Suprapubic skin (tissue), 3 donors: Measurements from ENCODE around the gene MYOM3.

ENCODE experiments used
- EP300 ChIP-seq: sonication (generic); formaldehyde crosslinking; IDR thresholded peaks from one replicate; pipeline ENCODE4 v1.6.1; 2017; ENCODE audit warnings: antibody characterized with exemption
- POLR2A ChIP-seq, 2 donors: fragments of 450-650 bp; IDR thresholded peaks; one replicate each; pipeline ENCODE4 v1.6.1; 2017; ENCODE audit warnings: antibody characterized with exemption in 2 of 2, mild to moderate bottlenecking in 2 of 2, moderate library complexity in 2 of 2
- TF ChIP-seq, protein P1 (sequence below), 2 donors: fragments of 200-600 bp in 1 of 2; fragments of 450-650 bp in 1 of 2; sonication (generic) in 1 of 2; IDR thresholded peaks; one replicate each; pipeline ENCODE4 v1.5.1; 2016 to 2019; ENCODE audit warnings: antibody characterized with exemption in 2 of 2, mild to moderate bottlenecking in 1 of 2, moderate library complexity in 1 of 2

DNA sequence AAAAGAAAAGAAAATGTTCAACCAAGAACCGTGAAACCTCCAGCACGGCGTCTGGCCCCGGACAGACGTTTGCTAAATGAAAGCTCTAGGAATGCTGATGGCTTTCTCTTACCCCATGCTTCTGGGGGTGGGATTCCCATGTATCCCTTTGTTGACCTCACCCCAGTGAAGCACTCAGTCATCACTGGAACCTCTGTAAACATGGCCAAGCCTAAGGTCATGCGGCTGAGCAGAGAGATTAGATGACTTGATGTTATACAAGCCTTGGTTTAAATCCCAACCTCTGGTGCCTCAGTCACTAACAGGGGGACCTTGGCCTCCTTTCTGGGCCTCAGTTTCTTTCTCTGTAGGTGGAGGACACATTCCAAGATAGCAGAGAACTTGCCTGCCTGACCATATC, 2.8 kb upstream of the MYOM3 start:
- TF ChIP-seq, protein P1, sequence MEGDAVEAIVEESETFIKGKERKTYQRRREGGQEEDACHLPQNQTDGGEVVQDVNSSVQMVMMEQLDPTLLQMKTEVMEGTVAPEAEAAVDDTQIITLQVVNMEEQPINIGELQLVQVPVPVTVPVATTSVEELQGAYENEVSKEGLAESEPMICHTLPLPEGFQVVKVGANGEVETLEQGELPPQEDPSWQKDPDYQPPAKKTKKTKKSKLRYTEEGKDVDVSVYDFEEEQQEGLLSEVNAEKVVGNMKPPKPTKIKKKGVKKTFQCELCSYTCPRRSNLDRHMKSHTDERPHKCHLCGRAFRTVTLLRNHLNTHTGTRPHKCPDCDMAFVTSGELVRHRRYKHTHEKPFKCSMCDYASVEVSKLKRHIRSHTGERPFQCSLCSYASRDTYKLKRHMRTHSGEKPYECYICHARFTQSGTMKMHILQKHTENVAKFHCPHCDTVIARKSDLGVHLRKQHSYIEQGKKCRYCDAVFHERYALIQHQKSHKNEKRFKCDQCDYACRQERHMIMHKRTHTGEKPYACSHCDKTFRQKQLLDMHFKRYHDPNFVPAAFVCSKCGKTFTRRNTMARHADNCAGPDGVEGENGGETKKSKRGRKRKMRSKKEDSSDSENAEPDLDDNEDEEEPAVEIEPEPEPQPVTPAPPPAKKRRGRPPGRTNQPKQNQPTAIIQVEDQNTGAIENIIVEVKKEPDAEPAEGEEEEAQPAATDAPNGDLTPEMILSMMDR (IDR thresholded peaks at IDR 0.05) = no peak
- TF ChIP-seq POLR2A (IDR thresholded peaks at IDR 0.05) (no peak), EP300 (no peak)
